Gastrocnemius medialis (tissue), 4 donors: ENCODE measurements around the gene ZNF585A. TPM values are rescaled to one million over a fixed set of nuclear protein-coding genes. Genes with fewer than 3 reads are reported as not detected.
A peak's percentile ranks its signal among the peaks of the same experiment; 100 is the strongest.
"Not testable (repeated sequence)": the region's sequence is repeated elsewhere in the genome, so short reads cannot be mapped to it uniquely, and the experiment has no call there.

Source experiments
- ATAC-seq, 2 donors: fragments of 150-250 bp; one replicate each; pipeline ENCODE4 v1.9.1; 2016
- DNase-seq, 2 donors: peaks; one replicate each; pipeline ENCODE4 v3.0.0-alpha.2; 2019
- H3K27ac ChIP-seq, 4 donors: fragments of 200-600 bp; sonication (generic); 1 replicate in 1 of 4; 2 replicates in 3 of 4; pipeline ENCODE4 v1.5.1; 2016 to 2018; ENCODE audit warnings: mild to moderate bottlenecking in 2 of 4, moderate library complexity in 1 of 4
- H3K27me3 ChIP-seq, 3 donors: fragments of 200-600 bp; sonication (generic) in 2 of 3; 1 replicate in 1 of 3; 2 replicates in 2 of 3; pipeline versions ENCODE4 v1.5.1 to v1.6.0; 2016 to 2019; ENCODE audit warnings: mild to moderate bottlenecking in 1 of 3, moderate library complexity in 1 of 3
- H3K36me3 ChIP-seq, 2 donors: fragments of 200-600 bp; sonication (generic) in 1 of 2; one replicate each; pipeline ENCODE4 v1.5.1; 2017 to 2018
- H3K4me1 ChIP-seq, 2 donors: fragments of 200-600 bp; sonication (generic) in 1 of 2; one replicate each; pipeline ENCODE4 v1.5.1; 2016 to 2017; ENCODE audit warnings: mild to moderate bottlenecking in 2 of 2
- H3K4me3 ChIP-seq, 4 donors: fragments of 200-600 bp; sonication (generic) in 3 of 4; 1 replicate in 1 of 4; 2 replicates in 3 of 4; pipeline ENCODE4 v1.5.1; 2016 to 2019; ENCODE audit warnings: mild to moderate bottlenecking in 2 of 4
- H3K9me3 ChIP-seq, 3 donors: fragments of 200-600 bp; sonication (generic) in 2 of 3; 1 replicate in 1 of 3; 2 replicates in 2 of 3; pipeline ENCODE4 v1.5.1; 2016 to 2019
- CTCF ChIP-seq, 5 experiments: fragments of 450-650 bp in 3 of 5; fragments of 200-600 bp in 2 of 5; sonication (generic) in 2 of 5; IDR thresholded peaks in 4 of 5; conservative IDR thresholded peaks in 1 of 5; 1 replicate in 4 of 5; 2 replicates in 1 of 5; pipeline ENCODE4 v1.5.1; 2016 to 2019; ENCODE audit warnings: antibody characterized with exemption in 5 of 5, mild to moderate bottlenecking in 3 of 5, moderate library complexity in 3 of 5
- POLR2A ChIP-seq, 2 donors: fragments of 450-650 bp; IDR thresholded peaks; one replicate each; pipeline ENCODE4 v1.6.1; 2017; ENCODE audit warnings: antibody characterized with exemption in 2 of 2, mild to moderate bottlenecking in 2 of 2, moderate library complexity in 2 of 2
- in situ Hi-C, 4 donors: fragments of 200-750 bp; cut with MboI; loops; one replicate each; pipeline versions ENCODE4 v1.15.0 to v1.8.0; 2017; ENCODE audit warnings: low sequenced_read_pairs in 4 of 4
- intact Hi-C: fragments of 100-400 bp; cut with DNase I; formaldehyde crosslinking; loops from one replicate; pipeline ENCODE4 v1.15.1; 2023; ENCODE audit warnings: low total_unique reads
- total RNA-seq, 4 donors: library from RNA; depleted of rRNA; stranded (reverse); fragments of >200 nt; gene quantifications; one replicate each; pipeline versions ENCODE4 v1.1.0 to v1.2.3, GENCODE V29; 2016

Gene ZNF585A
- total RNA-seq, 4 donors from 2014 or later, result 2.0 to 10.5 (median 6.0) TPM

DNA sequence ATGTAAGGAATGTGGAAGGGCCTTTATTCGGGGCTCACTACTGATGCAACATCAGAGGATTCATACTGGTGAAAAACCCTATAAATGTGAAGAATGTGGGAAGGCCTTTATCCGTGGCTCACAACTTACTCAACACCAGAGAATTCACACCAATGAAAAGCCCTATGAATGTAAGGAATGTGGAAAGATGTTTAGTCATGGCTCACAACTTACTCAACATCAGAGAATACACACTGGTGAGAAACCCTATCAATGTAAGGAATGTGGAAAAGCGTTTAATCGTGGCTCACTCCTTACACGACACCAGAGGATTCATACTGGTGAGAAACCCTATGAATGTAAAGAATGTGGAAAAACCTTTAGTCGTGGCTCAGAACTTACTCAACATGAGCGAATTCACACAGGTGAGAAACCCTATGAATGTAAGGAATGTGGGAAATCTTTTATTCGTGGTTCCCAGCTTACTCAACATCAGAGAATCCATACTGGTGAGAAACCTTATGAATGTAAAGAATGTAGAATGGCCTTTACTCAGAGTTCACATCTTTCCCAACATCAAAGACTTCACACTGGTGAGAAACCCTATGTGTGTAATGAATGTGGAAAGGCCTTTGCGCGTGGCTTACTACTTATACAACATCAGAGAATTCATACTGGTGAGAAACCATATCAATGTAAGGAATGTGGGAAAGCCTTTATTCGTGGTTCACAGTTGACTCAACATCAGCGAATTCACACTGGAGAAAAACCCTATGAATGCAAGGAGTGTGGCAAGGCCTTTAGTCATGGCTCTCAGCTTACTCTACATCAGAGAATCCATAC is 44.3 kb downstream of the ZNF585A start:
- DNase-seq (no peak), ATAC-seq (no peak)
- Histone ChIP-seq H3K4me1 (no peaks in the 10 kb centered on the region), H3K27ac (no peak overlapping the region), H3K36me3 (peaks cover 21 to 78% of the 10 kb centered on the region in 2 donors), H3K4me3 (peak overlapping the region in 1 of 4 donors; percentile 26), H3K27me3 (peaks cover 0 to 12% (median 0%) of the 10 kb centered on the region in 3 donors), H3K9me3 (peaks cover 37 to 94% (median 56%) of the 10 kb centered on the region in 3 donors)
- in situ Hi-C loops (no loop called here), intact Hi-C loops (no loop called here)
- no peak for TF ChIP-seq CTCF (IDR thresholded peaks at IDR 0.05 in 4 of 5, conservative IDR thresholded peaks at IDR 0.05 in 1 of 5)
- TF ChIP-seq POLR2A (IDR thresholded peaks at IDR 0.05), result no peak

- Histone ChIP-seq H3K36me3 (peaks cover 3 to 34% of the 10 kb centered on the region in 2 donors), H3K9me3 (peaks cover 14 to 41% (median 18%) of the 10 kb centered on the region in 3 donors)
- in situ Hi-C loops, H3K27me3 ChIP-seq, H3K4me1 ChIP-seq, ATAC-seq, H3K27ac ChIP-seq, DNase-seq, intact Hi-C loops, H3K4me3 ChIP-seq: not testable (repeated sequence)
These were observed 50.4 kb downstream of the ZNF585A start for GRCh38 chr19:37122093-37122492.

- H3K27ac ChIP-seq, result no peak overlapping the region
- no peaks in the 10 kb centered on the region for H3K27me3 ChIP-seq
- DNase-seq (no peak), ATAC-seq (no peak)
- no peaks in the 10 kb centered on the region for H3K4me1 ChIP-seq
- TF ChIP-seq POLR2A (IDR thresholded peaks at IDR 0.05) (no peak), CTCF (IDR thresholded peaks at IDR 0.05 in 4 of 5, conservative IDR thresholded peaks at IDR 0.05 in 1 of 5) (peak in 1 of 5 experiments; percentile 11)
- in situ Hi-C loops (no loop called here), intact Hi-C loops (no loop called here)
- H3K4me3 ChIP-seq, result peak overlapping the region in 1 of 4 donors; percentile 43
- peaks cover 14 to 57% (median 40%) of the 10 kb centered on the region in 3 donors for H3K9me3 ChIP-seq
- H3K36me3 ChIP-seq, result peaks cover 8 to 80% of the 10 kb centered on the region in 2 donors
These were observed 58.5 kb downstream of the ZNF585A start for GRCh38 chr19:37114001-37114400.

DNA sequence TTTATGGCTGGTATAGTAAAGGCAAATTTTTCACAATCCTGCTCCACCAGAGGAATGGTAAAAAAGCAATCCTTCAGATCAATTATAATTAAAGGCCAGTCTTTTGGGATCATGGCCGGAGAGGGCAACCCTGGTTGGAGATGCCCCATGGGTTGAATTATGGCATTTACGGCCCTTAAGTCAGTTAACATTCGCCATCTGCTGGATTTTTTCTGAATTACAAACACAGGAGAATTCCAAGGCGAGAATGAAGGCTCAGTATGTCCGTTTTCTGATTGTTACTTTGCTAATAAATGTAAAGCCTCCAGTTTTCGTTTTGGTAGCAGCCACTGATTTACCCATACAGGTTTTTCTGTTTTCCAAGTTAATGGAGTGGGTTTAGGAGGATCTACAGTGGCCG is 60.7 kb downstream of the ZNF585A start:
- intact Hi-C loops, in situ Hi-C loops: not testable (repeated sequence)
- H3K9me3 ChIP-seq, result peaks cover 10 to 73% (median 48%) of the 10 kb centered on the region in 3 donors

DNA sequence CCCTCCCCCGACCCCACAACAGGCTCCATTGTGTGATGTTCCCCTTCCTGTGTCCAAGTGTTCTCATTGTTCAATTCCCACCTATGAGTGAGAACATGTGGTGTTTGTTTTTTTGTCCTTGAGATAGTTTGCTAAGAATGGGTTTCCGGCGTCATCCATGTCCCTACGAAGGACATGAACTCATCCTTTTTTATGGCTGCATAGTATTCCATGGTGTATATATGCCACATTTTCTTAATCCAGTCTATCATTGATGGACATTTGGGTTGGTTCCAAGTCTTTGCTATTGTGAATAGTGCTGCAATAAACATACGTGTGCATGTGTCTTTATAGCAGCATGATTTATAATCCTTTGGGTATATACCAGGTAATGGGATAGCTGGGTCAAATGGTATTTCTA is 68.4 kb downstream of the ZNF585A start:
- H3K36me3 ChIP-seq, result peaks cover 10 to 75% of the 10 kb centered on the region in 2 donors
- ATAC-seq, in situ Hi-C loops, DNase-seq, intact Hi-C loops, H3K27me3 ChIP-seq, H3K4me3 ChIP-seq, H3K4me1 ChIP-seq, H3K27ac ChIP-seq: not testable (repeated sequence)
- peaks cover 3 to 45% (median 28%) of the 10 kb centered on the region in 3 donors for H3K9me3 ChIP-seq

More for the DNA sequence above, 60.7 kb downstream of the ZNF585A start:
- H3K4me1 ChIP-seq, H3K27ac ChIP-seq, ATAC-seq, H3K27me3 ChIP-seq, DNase-seq: not testable (repeated sequence)
- H3K36me3 ChIP-seq, result peaks cover 15 to 97% of the 10 kb centered on the region in 2 donors
- peak overlapping the region in 1 of 4 donors; percentile 17 for H3K4me3 ChIP-seq

DNA sequence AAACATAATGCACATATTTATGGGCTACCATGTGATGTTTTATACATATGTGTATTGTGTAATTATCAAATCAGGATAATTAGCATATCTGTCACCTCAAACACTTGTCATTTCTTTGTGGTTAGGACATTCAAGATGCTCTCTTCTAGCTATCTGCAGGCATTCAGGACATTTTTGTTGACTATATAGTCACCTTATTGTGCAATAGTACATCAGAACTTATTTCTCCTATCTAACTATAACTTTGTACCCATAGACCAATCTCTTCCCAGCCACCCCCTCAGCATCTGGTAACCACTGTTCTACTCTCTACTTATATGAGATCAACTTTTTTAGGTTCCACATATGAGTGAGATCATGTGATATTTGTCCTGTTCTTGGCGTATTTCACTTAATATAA is 73.9 kb downstream of the ZNF585A start:
- no peak for TF ChIP-seq CTCF (IDR thresholded peaks at IDR 0.05 in 4 of 5, conservative IDR thresholded peaks at IDR 0.05 in 1 of 5)
- no peak for TF ChIP-seq POLR2A (IDR thresholded peaks at IDR 0.05)
- DNase-seq, result no peak
- no peak overlapping the region for H3K27ac ChIP-seq
- in situ Hi-C loops (no loop called here), intact Hi-C loops (no loop called here)
- ATAC-seq, result no peak
- H3K9me3 ChIP-seq, result peaks cover 11 to 71% (median 16%) of the 10 kb centered on the region in 3 donors
- H3K36me3 ChIP-seq, result peaks cover 14 to 98% of the 10 kb centered on the region in 2 donors
- H3K4me3 ChIP-seq, result no peak overlapping the region
- H3K4me1 ChIP-seq, result no peaks in the 10 kb centered on the region
- H3K27me3 ChIP-seq, result no peaks in the 10 kb centered on the region
